Measurements from ENCODE around the gene CD151.
A peak's percentile ranks its signal among the peaks of the same experiment; 100 is the strongest.

CD151 gene

DNA sequence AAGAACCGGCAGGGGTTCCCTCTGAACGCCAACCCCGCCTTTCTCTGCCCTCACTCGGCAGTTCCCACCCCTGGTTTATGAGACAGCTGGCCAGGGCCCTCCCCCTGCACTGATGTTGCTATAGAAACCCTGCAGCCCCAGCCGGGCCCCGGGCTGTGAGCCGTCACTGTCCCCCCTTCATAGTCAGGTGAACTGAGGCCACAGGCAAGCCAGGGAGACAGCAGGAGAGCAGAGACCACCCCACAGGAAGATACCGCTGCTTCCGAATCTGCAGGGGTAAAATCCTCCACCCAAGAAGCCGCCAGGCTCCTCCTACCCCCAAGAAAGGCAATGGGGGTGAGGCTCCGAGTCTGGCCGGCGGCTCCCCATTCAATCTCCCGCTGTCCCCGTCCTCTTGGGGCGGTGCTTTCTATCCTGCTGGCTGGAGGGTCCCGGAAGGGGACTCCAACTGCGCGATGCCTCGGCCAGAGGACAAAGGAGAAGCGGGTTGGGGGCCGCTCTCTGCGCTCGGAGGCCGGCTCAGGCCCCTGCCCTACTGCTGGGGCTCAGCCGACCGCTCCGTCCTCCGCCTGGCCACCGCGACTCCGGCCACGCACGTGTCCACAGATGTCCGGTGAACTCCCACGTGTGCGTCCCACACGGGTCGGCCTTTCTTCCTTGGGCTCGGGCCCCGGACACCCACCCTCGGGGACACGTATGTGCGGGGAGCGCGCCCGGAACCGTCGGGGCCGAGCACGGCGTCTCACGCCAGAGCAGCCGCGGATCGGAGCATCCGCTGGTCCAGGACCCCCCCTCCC, 35.3 kb upstream of the CD151 start:
- DNase-seq: peak; percentile 90 to 91

DNA sequence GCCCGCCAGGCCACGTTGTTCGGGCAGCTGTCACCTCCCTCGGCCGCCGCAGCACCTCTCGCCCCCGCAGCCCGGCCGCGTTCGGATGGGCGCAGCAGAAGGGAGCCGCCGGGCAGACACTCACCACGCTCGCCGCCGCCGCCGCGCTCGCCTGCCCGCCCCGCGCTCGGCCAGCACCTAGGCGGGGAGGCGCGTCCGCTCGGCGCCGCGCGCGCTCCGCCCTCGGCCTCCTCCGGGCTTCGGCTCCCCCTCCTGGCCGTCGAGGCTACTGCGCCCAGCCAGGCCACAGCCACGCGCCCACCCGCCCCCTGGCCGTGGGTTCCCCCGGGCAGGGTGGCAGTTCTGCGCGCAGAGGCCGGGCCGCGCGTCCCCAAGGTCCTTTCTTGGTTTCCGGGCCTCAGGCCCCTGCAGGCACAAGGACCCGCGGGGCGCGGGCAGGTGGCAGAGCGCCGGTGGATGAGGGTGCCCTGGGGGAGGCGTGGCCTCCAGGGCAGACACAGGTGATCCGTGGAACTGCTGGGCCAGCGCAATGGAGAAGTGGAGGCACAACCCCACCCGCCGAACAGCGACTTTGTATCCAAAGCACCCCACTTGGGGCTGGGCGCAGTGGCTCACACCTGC, 34.5 kb upstream of the CD151 start, which contains the start of gene SLC25A22:
SLC25A22 (minus strand) TSS at position 189 of the 621 bp plus-strand sequence. CDS start 3,275 bp downstream, outside the sequence.
- peak; percentile 69 to 73 for DNase-seq

DNA sequence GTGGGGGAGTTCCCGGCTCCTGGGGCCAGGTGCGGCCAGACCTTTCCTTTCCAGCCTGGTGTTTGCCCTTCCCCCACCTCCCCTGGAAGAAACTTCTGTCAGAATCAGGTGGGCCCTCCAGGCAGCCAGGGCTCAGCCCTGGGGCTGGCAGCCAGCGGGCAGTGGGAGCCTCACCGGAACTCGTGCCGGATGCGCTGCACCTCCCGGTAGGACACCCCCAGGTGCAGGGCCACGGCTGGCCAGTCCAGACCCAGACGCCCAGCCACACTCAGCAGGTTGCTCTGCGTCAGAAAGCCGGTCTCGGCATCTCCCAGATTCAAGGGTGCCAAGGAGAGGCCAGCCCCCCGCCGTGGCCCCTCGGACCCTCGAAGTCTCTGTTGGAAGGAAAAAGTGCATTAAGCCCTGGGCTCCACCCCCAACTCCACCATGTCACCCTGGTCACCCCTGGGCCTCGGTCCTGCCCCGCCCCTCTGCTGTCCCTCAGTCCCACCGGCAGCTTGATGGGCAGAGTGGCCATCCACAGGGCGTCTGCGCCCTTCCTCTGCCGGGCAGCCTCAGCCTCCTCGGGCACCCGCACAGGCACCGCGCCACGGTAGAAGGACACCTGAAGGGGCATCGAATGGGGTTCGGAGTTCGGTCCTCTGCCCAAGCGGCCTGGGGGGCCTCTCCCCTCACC, 33.0 kb upstream of the CD151 start:
- DNase-seq: no peak

DNA sequence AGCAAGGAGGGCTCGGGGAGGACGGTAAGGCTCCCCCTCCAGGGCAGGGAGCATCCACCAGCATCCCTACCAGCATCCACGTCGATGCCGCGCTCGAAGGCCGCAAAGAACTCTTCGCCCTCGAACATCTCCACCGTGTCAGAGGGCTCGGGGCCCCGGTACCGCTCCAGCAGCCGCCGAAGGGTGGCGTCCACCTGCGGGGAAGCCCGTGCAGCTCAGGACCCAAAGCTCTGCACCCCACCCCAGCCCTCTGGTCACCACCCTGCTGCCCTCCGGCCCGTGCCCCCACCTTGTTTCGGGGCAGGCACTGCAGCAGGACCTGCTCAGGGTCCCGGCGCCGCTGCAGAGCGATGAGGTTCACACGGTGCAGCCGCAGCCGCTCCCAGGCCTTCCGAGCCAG, 32.3 kb upstream of the CD151 start:
- no peak for DNase-seq

DNA sequence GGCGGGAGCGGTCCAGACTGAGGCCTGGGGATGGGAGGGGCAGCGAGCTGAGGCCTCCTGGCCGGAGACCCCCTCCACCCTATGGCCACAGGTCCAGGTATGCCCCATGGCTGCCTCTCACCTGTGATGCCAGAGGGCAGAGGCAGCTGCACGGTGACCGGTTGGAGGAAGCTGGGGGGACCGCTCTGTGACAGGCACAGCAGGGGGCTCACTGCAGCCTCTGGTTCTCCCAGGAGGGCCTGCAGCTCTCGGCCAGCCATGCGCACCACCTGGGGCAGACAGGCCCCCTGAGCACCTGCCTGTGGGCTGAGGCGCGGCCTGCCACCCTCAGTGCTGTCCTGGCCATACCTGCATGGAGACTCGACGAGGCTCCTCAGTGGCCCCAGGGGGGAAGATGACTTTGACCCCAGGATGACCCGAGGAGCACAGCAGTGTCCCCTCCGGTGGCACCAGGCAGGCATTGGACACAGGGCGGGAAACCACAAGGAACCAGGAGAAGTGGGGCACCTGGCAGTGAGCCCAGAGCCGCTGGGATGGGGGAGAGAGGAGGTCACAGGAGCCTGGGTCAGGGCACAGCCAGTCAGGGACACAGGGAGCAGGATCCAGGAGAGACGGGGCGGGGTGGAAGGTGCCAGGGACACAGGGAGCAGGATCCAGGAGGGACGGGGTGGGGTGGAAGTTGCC, 31.5 kb upstream of the CD151 start:
- DNase-seq: no peak

DNA sequence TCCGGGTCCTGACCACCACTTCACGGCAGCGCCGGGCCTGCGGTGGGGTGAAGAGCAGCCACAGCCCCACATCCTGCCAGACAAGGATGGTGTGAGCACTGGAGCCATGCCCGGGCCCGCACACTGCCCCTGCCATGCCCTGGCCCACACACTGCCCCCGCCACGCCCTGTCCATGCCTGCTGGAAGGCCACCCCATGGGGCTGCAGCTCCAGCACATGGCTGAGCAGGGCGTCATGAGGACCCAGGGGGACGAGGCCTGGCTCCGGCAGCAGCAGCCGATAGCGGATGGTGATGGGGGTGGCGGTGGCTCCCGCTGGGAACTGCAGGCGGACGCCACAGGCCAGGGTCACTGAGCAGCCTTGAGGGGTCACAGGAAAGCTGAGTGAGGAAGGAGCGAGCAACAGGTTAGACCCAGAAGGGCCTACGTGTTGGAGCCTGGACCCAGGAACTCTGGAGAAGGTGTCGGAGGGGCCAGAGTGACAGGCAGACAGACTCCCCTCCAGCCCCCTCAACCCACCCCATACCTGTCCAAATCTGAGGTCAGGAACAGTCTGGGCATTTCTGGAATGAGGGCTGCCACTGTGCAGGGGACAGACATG, 30.6 kb upstream of the CD151 start:
- DNase-seq: no peak

DNA sequence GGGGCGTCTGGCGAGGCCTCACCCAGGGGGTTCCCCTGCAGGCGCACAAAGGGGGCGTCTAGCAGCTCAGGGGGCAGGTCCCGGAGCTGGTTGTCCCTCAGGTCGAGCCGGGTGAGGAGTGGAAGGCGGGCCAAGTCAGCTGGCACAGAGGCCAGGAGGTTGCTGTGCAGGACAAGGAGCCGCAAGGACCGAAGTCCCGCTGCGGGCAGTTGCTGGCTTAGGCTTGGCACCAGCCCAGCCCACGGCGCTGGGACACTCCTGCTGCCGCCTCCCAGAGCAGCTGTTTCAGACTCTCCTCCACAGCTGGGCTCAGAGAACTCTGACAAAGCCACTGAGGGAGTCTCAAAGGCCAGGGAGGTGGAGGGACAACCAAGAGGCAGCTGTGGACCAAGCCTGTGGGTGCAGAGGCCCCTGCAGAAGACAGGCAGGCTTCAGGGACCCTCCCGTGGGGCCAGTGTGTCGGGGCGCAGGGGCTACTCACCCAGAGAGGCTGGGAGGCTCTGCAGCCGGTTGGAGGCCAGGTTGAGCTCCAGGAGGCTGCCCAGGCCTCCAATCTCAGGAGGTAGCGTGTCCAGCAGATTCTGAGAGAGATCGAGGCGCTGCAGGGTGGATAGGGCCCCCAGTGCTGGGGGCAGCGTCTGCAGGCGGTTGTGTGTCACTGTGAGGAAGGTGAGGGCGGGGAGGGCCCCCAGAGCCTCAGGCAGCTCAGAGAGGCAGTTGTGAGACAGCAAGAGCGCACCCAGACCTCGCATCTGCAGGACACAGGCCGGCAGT, 29.9 kb upstream of the CD151 start:
- no peak for DNase-seq

DNA sequence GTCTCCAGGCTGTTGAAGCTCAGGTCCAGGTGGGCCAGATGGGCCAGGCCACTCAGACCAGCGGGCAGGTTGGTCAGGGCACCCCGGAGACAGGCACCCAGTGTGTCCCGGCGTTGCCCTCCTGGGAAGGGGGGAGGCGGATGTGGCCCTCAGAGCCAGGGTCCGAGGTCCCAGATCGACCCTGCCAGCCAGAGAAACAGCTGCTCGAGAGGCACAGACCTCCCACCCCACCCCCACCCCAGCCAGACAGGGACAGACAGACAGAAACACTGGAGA, 29.3 kb upstream of the CD151 start:
- no peak for DNase-seq

DNA sequence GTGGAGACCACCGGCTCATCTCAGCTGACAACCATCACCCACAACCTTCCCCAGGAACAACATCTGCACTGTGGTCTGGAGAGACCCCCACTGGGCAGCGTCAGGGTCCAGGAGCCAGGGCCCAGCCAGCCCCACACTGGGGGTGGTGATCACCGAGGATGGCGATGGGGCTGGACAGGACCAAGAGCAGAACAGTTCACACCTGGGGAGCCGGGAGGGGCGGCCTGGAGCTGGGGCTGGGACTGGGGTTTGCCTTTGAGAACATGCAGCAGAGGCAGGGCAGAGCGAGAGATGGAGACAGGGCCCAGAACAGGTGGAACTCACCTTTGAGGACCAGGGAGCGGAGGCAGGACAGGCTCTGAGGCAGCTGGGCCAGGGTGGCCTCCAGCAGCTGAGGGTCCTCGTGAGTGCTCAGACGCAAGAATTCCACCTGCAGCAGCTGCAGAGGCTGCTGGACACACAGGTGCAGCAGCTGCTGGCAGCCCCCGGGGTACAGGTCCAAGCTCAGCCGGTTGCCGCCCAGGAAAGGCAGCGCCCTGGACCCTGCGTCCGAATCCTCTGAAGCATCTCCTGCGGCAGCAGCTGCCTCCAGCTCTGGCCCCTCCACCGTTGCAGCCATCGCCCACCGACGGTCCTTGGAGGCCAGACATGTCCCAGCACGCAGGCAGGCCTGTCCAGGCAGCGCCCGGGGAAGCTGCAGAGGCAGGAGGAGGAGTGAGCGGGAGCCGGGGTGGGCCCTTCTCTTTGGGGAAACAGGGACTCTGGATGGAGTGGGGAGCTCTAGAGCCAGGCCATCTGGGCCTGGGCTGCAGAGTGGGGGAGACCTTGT, 28.8 kb upstream of the CD151 start:
- DNase-seq: peak; percentile 27 to 62

DNA sequence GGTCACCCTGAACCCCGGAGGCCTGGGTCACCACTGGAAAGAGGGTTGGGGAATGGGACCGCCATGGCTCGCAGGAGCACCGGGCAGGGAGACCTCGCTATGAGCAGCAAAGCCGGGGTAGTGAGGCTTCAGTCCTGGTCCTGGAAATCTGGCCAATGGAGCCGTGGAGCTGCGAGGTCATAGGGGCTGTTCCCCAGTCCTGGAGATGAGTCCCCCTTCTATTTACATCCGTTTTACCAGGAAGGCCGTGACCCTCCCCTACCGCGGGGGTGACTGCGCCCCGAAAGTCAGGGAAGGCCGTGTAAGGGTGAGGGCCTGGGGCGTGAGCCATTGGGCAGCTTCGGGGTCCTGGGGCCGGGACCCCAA, 28.2 kb upstream of the CD151 start:
- no peak for DNase-seq

DNA sequence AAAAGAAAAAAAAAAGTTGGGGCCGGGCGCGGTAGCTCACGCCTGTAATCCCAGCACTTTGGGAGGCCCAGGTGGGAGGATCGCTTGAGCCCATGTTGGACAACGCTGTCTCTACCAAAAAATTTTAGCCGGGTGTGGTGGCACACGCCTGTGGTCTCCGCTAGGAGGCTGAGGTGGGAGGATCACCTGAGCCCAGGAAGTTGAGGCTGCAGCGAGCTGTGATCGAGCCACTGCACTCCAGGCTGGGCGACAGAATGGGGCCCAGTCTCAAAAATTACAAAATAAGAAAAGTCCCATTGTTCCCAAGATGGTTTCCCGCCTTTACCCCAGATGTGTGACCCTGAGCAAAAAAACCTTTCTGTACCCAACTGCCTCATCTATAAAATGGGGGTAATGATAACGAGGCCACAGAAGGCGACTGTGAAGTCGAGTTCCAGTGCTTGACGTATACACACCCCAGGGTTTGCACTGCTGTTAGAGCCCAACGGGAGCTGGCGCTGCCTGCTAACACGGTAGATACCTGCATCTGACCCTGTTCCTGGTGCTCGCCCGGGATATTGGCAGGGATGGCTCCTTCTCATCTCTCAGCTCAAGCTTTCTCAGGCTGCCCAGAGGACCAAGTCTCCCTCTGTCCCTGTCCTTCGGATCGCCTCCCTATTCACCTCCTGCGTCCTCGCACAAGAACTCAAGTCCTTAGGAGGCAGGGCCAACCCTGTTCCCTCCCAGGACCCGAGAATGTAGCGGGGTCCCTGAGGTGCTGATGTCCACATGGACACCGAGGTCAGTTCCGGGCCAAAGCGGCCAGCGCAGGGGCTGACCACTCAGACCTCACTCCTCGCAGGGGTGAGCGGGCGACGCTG, 24.1 kb upstream of the CD151 start:
- DNase-seq: peak in 1 of 2 experiments; percentile 37

DNA sequence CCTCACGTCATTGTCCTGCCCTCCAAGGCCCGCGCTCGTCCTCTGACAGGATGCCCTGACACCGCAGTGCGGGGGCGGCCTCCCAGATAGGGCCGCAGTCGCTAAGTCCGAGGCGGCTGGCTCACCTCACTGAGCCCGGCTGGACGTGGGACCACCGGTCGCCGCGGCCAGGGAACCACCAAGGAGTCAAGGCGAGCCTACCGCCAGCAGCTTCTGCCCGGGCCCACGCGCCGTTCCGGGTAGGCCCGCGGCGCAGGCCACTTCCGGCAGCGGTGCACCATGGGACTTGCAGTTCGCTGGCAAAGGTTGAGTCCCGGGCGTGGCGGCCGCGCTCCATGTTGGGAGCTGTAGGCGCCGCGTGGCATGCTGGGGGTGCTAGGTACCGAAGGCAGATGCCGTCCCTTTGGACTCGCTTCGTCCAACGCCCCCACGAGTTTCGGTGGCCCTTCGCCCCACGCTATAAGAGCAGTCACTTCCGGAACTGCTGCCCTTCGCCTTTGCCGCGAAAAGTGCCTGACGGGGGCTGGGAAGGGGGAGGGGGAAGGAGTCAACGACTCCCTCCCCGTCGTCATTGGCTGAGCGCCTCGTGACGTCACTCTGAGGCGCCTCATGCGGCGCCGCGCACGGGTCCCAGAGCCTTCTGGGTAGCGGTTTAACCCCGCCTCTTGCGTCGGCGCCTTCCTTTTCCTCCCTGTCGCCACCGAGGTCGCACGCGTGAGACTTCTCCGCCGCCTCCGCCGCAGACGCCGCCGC, 23.3 kb upstream of the CD151 start, which contains the start of gene RPLP2:
RPLP2 (plus strand) TSS at position 681 of the 753 bp plus-strand sequence. CDS start 268 bp downstream, outside the sequence.
- peak; percentile 95 to 98 for DNase-seq

DNA sequence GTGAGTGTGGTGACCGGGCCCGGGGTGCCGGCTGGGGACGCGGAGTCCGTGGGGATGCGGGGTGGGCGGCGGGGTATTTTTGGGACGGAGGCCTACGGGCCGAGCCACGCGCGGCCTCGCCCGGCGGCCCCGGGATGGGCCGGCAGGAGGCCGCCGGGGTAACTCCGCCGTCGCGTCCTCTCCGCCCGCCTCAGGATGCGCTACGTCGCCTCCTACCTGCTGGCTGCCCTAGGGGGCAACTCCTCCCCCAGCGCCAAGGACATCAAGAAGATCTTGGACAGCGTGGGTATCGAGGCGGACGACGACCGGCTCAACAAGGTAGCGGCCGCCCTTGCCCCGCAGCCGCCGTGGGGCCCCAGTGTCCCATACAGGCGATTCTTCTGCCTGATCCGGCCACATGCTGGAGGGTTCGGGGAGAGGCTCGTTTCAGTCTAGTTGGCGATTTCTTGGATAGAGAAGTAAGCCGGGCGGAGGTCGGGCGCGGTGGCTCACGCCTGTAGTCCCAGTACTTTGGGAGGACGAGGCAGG, 22.6 kb upstream of the CD151 start:
- DNase-seq: no peak

DNA sequence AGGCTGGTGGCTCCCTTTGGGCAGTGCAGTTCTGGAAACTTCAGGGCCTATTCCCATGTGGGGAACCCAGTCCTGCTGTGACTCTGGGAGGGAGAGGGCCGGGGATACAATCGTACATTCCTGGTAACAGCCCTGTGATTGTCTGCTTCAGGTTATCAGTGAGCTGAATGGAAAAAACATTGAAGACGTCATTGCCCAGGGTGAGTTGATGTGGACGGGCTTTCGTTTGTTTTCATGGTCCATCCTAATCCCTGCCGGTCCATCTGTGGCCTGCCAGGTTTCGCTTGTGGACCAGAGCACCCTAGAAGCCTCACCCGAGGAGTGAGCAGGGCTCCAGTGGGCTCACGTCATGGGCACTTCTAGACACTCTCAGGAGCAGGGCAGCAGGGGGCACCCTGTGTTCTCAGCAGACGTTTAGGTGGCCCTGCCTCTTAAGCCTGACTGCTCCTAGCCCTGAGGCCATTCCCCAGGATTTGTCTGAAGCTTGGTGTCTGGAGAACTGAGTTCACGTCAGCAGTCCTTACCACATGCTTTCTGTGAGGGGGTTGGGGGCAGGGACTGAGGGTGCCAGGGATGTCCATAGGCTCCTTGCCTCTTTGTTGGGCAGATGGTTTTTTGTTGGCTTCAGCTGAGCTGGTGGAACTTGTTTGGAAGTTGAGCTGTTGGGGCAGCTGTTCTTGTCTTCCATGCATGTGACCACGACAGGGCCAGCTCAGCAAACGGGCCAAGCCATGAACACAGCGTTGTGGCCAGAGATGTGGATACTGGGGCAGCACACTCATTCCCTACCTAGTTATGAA, 21.1 kb upstream of the CD151 start:
- no peak for DNase-seq

DNA sequence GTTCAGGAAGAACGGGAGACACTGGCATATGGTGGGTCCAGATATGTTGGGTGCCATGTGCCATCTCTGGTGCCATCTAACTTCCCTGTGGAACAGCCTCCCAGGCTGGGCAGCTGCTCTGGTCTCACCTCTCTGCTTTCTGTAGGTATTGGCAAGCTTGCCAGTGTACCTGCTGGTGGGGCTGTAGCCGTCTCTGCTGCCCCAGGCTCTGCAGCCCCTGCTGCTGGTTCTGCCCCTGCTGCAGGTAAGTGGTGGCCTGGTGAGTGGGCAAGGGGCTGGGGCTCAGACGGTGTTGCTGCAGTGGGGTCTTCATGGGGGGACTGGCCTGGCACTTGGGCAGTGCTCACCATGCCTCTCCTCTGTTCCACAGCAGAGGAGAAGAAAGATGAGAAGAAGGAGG, 20.4 kb upstream of the CD151 start:
- no peak for DNase-seq

DNA sequence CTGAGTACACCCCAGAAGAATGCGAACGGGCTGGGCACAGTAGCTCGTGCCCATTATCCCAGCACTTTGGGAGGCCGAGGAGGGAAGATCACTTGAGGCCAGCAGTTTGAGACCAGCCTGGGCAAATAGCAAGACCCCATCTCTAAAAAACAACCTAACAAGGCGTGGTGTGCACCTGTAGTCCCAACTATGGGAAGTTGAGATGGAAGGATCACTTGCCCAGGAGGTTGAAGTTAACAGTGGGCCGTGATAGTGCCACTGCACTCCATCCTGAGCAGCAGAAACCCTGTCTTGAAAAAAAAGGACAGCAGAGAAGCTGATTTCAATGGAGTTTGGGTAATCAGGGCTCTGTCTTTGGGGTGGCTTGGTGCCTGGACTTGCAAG, 19.7 kb upstream of the CD151 start:
- DNase-seq: no peak

DNA sequence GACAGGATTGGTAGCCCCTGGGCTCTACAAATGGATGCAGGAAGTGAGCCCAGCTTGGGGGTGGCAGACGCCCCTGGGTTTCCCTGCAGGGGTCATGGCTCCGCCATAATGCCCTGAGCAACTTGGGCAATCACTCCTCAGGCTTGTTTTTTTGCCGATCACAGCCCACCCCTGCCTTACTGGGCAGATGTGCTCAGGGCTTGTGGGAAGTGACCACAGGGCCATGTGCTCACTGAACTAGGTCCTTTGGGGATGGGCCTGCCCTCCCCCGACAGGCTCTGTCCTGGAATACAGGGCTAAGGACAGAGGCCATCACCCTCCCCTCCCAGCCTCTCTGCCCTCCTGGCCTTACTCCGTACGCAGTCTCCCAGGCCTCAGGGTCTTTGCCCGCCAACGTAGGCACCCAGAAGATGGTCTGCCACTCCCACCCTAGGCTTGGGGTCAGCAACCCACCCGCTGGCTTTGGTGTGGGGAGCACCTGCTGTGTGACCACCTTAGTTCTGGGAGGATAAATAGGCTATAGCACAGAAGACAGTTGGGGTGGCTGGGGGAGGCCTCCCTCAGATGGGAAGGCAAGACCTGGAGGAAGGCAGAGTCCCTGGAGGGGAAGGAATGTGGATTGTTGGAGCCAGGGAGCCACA, 19.2 kb upstream of the CD151 start:
- no peak for DNase-seq

All from NCI-H2081 (cell line).